ENCODE measurements around the gene TRIM2.

The TRIM2 gene

DNA sequence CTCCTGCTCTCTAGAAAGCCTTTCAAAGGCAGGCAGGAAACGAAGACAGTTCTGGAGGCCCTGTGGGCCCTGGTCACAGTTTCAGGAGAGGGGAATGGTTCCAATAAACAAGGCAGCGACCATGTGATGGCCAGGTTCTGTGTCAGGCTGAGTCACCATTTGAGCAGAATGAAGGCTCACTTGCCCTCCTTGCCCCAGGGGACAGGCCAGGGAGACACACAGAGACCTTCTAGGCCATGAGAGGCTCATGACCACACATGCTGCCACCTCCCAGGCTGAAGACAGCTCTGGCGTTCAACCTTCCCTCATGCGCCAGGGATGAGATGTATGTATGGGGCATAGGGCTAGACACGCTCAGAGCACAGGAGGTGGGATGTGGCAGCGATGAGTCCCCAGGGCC, 22.9 kb upstream of the TRIM2 start:
- H3K4me2 ChIP-seq (ENCODE audit: low read length): no peak overlapping the region
- H4K8ac ChIP-seq (ENCODE audit: low read depth, low read length): no peak overlapping the region
- WGBS (ENCODE audit: extremely low coverage, insufficient coverage, insufficient read length): no CpG with 5 or more reads among the region's 6 CpGs
- H3K27ac ChIP-seq (ENCODE audit: low read depth, low read length): no peak overlapping the region
- no peak overlapping the region for H4K12ac ChIP-seq (ENCODE audit: low read depth, low read length)
- no peak overlapping the region for H3K14ac ChIP-seq (ENCODE audit: low read length)
- no peak overlapping the region for H3K4me3 ChIP-seq (ENCODE audit: low read depth, low read length)
- H3K36me3 ChIP-seq (ENCODE audit: control insufficient read depth in 1 of 2, insufficient read depth in 2 of 2, low read length in 2 of 2): no peaks in the 10 kb centered on the region
- H3K79me2 ChIP-seq (ENCODE audit: control insufficient read depth, insufficient read depth, low read length, poor library complexity): no peaks in the 10 kb centered on the region
- no peaks in the 10 kb centered on the region for H3K9me3 ChIP-seq (ENCODE audit: insufficient read depth, low read depth, low read length)
- H2AFZ ChIP-seq (ENCODE audit: insufficient read depth, low read length, poor library complexity): no peak overlapping the region
- H3K4ac ChIP-seq (ENCODE audit: low read depth, low read length): no peak overlapping the region
- no peak overlapping the region for H2AK5ac ChIP-seq (ENCODE audit: low read length)
- H3K18ac ChIP-seq (ENCODE audit: low read length): no peak overlapping the region
- H3K4me1 ChIP-seq (ENCODE audit: control insufficient read depth in 1 of 2, insufficient read depth in 2 of 2, low read length in 2 of 2): peaks cover 0 to 7% of the 10 kb centered on the region in 2 experiments
- no peak overlapping the region for H2BK120ac ChIP-seq (ENCODE audit: insufficient read depth, low read length, poor library complexity)
- H3K79me1 ChIP-seq (ENCODE audit: low read length): no peaks in the 10 kb centered on the region
- H2BK5ac ChIP-seq (ENCODE audit: low read depth, low read length, poor library complexity): no peak overlapping the region
- no peak overlapping the region for H2BK12ac ChIP-seq (ENCODE audit: low read length)
- no peak overlapping the region for H4K91ac ChIP-seq (ENCODE audit: low read depth, low read length)
- no peak overlapping the region for H3K9ac ChIP-seq (ENCODE audit: low read length)
- no peak overlapping the region for H3K23ac ChIP-seq (ENCODE audit: low read length)
- DNase-seq: no peak
- H3K27me3 ChIP-seq (ENCODE audit: insufficient read depth, low read length): no peaks in the 10 kb centered on the region

DNA sequence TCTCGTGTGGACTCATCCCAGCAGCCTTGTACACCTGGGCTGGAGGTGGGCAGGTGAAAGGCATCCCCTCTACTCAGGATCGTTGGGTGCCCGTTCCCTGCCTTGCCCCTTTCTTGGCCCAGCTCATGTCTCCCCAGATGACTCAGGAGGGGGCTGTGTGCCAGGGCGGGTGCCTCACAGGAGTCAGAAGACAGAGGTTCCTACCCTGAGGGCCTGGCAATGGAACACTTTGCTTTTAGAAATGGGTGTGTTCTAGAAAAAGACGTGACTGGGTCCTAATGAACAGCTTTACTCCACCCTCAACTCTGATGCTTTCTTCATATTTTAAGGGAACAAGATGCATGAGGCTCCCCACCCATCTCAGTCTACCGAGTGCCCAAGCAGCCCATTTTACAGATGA, 22.5 kb upstream of the TRIM2 start:
- H3K79me1 ChIP-seq (ENCODE audit: low read length): no peaks in the 10 kb centered on the region
- no peak overlapping the region for H3K4me2 ChIP-seq (ENCODE audit: low read length)
- H3K9me3 ChIP-seq (ENCODE audit: insufficient read depth, low read depth, low read length): no peaks in the 10 kb centered on the region
- no peak overlapping the region for H4K12ac ChIP-seq (ENCODE audit: low read depth, low read length)
- H2BK120ac ChIP-seq (ENCODE audit: insufficient read depth, low read length, poor library complexity): no peak overlapping the region
- no peak overlapping the region for H2BK12ac ChIP-seq (ENCODE audit: low read length)
- H4K8ac ChIP-seq (ENCODE audit: low read depth, low read length): no peak overlapping the region
- H3K14ac ChIP-seq (ENCODE audit: low read length): no peak overlapping the region
- H3K4ac ChIP-seq (ENCODE audit: low read depth, low read length): no peak overlapping the region
- no CpG with 5 or more reads among the region's 6 CpGs for WGBS (ENCODE audit: extremely low coverage, insufficient coverage, insufficient read length)
- H3K79me2 ChIP-seq (ENCODE audit: control insufficient read depth, insufficient read depth, low read length, poor library complexity): no peaks in the 10 kb centered on the region
- H2AK5ac ChIP-seq (ENCODE audit: low read length): no peak overlapping the region
- peaks cover 0 to 7% of the 10 kb centered on the region in 2 experiments for H3K4me1 ChIP-seq (ENCODE audit: control insufficient read depth in 1 of 2, insufficient read depth in 2 of 2, low read length in 2 of 2)
- H4K91ac ChIP-seq (ENCODE audit: low read depth, low read length): no peak overlapping the region
- no peak overlapping the region for H2BK5ac ChIP-seq (ENCODE audit: low read depth, low read length, poor library complexity)
- no peak overlapping the region for H3K23ac ChIP-seq (ENCODE audit: low read length)
- no peak overlapping the region for H3K18ac ChIP-seq (ENCODE audit: low read length)
- no peak overlapping the region for H3K27ac ChIP-seq (ENCODE audit: low read depth, low read length)
- H3K4me3 ChIP-seq (ENCODE audit: low read depth, low read length): no peak overlapping the region
- no peaks in the 10 kb centered on the region for H3K36me3 ChIP-seq (ENCODE audit: control insufficient read depth in 1 of 2, insufficient read depth in 2 of 2, low read length in 2 of 2)
- DNase-seq: no peak
- H2AFZ ChIP-seq (ENCODE audit: insufficient read depth, low read length, poor library complexity): no peak overlapping the region
- H3K9ac ChIP-seq (ENCODE audit: low read length): no peak overlapping the region
- no peaks in the 10 kb centered on the region for H3K27me3 ChIP-seq (ENCODE audit: insufficient read depth, low read length)

DNA sequence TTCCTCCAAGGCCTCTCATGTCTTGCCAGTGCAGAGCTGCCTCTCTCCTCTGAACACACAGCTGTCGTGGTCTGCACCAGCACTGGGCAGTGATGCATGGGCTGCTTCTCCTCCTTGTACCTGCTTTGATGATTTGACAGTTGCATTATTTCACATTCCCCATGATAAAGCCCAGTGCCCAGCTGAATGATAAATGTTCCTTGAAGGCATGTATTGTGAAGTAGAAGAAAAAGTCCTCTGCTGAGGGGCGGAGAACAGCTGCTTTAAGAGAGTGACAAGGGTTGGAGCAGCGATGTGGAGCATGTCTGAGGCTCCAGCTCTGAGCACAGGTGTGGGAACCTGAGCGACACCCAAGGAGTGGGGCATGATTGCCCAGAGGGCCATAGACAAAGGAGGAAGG, 21.1 kb upstream of the TRIM2 start:
- Histone ChIP-seq H4K12ac (ENCODE audit: low read depth, low read length) (no peak overlapping the region), H3K36me3 (ENCODE audit: control insufficient read depth in 1 of 2, insufficient read depth in 2 of 2, low read length in 2 of 2) (no peaks in the 10 kb centered on the region), H4K8ac (ENCODE audit: low read depth, low read length) (no peak overlapping the region), H2BK120ac (ENCODE audit: insufficient read depth, low read length, poor library complexity) (no peak overlapping the region), H3K9ac (ENCODE audit: low read length) (no peak overlapping the region), H3K79me1 (ENCODE audit: low read length) (no peaks in the 10 kb centered on the region), H3K23ac (ENCODE audit: low read length) (no peak overlapping the region), H3K4me3 (ENCODE audit: low read depth, low read length) (no peak overlapping the region), H2AK5ac (ENCODE audit: low read length) (no peak overlapping the region), H3K79me2 (ENCODE audit: control insufficient read depth, insufficient read depth, low read length, poor library complexity) (no peaks in the 10 kb centered on the region), H3K18ac (ENCODE audit: low read length) (no peak overlapping the region), H2BK5ac (ENCODE audit: low read depth, low read length, poor library complexity) (no peak overlapping the region), H3K27me3 (ENCODE audit: insufficient read depth, low read length) (no peaks in the 10 kb centered on the region), H4K91ac (ENCODE audit: low read depth, low read length) (no peak overlapping the region), H3K14ac (ENCODE audit: low read length) (no peak overlapping the region), H3K27ac (ENCODE audit: low read depth, low read length) (no peak overlapping the region), H3K4ac (ENCODE audit: low read depth, low read length) (no peak overlapping the region), H3K4me1 (ENCODE audit: control insufficient read depth in 1 of 2, insufficient read depth in 2 of 2, low read length in 2 of 2) (peaks cover 0 to 7% of the 10 kb centered on the region in 2 experiments), H3K4me2 (ENCODE audit: low read length) (no peak overlapping the region), H2BK12ac (ENCODE audit: low read length) (no peak overlapping the region), H2AFZ (ENCODE audit: insufficient read depth, low read length, poor library complexity) (no peak overlapping the region), H3K9me3 (ENCODE audit: insufficient read depth, low read depth, low read length) (no peaks in the 10 kb centered on the region)
- no CpG with 5 or more reads among the region's 4 CpGs for WGBS (ENCODE audit: extremely low coverage, insufficient coverage, insufficient read length)
- DNase-seq: no peak

DNA sequence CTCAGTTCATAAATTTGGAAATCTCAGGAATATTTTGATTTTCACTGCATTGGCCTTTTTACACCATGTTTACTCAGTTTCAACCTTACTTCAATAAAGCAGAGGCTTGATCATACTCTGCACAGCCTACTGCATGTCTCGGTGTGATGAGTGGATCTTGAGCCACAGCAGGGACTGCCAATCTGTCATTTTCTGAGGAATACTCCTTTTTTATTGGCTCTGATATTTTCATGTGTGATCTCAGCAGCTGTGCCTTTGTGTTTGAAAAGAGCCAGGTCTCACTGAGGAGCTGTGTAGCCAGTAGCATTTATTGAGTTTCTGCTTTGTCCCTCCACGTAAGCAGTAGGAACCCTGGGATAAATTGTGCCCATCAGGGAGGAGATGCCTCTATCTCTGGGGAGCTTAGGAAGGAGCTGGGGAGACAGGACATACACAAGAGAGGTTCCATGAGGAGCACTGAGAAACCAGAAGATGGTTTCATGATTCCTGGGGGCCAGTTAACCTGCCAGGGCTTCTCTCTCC, 18.9 kb upstream of the TRIM2 start:
- Histone ChIP-seq H2AK5ac (ENCODE audit: low read length) (no peak overlapping the region), H3K14ac (ENCODE audit: low read length) (no peak overlapping the region), H4K8ac (ENCODE audit: low read depth, low read length) (no peak overlapping the region), H3K79me2 (ENCODE audit: control insufficient read depth, insufficient read depth, low read length, poor library complexity) (no peaks in the 10 kb centered on the region), H3K79me1 (ENCODE audit: low read length) (no peaks in the 10 kb centered on the region), H3K23ac (ENCODE audit: low read length) (no peak overlapping the region), H4K12ac (ENCODE audit: low read depth, low read length) (no peak overlapping the region), H3K4me1 (ENCODE audit: control insufficient read depth in 1 of 2, insufficient read depth in 2 of 2, low read length in 2 of 2) (peaks cover 0 to 7% of the 10 kb centered on the region in 2 experiments), H2AFZ (ENCODE audit: insufficient read depth, low read length, poor library complexity) (no peak overlapping the region), H3K4ac (ENCODE audit: low read depth, low read length) (no peak overlapping the region), H2BK120ac (ENCODE audit: insufficient read depth, low read length, poor library complexity) (no peak overlapping the region), H3K27me3 (ENCODE audit: insufficient read depth, low read length) (no peaks in the 10 kb centered on the region), H3K36me3 (ENCODE audit: control insufficient read depth in 1 of 2, insufficient read depth in 2 of 2, low read length in 2 of 2) (no peaks in the 10 kb centered on the region), H3K27ac (ENCODE audit: low read depth, low read length) (no peak overlapping the region), H2BK5ac (ENCODE audit: low read depth, low read length, poor library complexity) (no peak overlapping the region), H3K18ac (ENCODE audit: low read length) (no peak overlapping the region), H3K4me2 (ENCODE audit: low read length) (no peak overlapping the region), H3K9ac (ENCODE audit: low read length) (no peak overlapping the region), H3K9me3 (ENCODE audit: insufficient read depth, low read depth, low read length) (no peaks in the 10 kb centered on the region), H4K91ac (ENCODE audit: low read depth, low read length) (no peak overlapping the region), H2BK12ac (ENCODE audit: low read length) (no peak overlapping the region), H3K4me3 (ENCODE audit: low read depth, low read length) (no peak overlapping the region)
- WGBS (ENCODE audit: extremely low coverage, insufficient coverage, insufficient read length): no CpG with 5 or more reads among the region's 2 CpGs
- no peak for DNase-seq

Data from trophoblast cell (in vitro differentiated cells and primary cell).